IMR-90 (cell line): ENCODE results near the gene POLR2E. TPM values are rescaled to one million over a fixed set of nuclear protein-coding genes. Genes with fewer than 3 reads are reported as not detected.

Experiments
- ATAC-seq: fragments of 200-7000 bp; cut with Tn5 transposase; 2 replicates; pipeline ENCODE4 v1.9.1; 2020; ENCODE audit warnings: low read depth, mild to moderate bottlenecking, moderate library complexity
- BruUV-seq: library from RNA; stranded (reverse); fragments of 400-500 nt; replicated peaks from 2 replicates; lab custom pipeline; 2021; lab: Mats Ljungman, UMichigan
- CTCF ChIA-PET: fragments of 300-600 bp; formaldehyde crosslinking; extraction: SDS; loops from one replicate; lab custom pipeline; 2021; ENCODE audit warnings: antibody characterized with exemption; lab: Yijun Ruan, JAX
- POLR2A ChIA-PET: fragments of 300-600 bp; sonication (Branson Sonifier 250); formaldehyde crosslinking; loops from one replicate; lab custom pipeline; 2022; ENCODE audit warnings: antibody characterized with exemption; ENCODE audit not compliant: unreplicated experiment; lab: Charles Lee
- DNase-seq: peaks from one replicate; pipeline ENCODE4 v3.0.0; 2013
- H2AFZ ChIP-seq: replicated peaks from 2 replicates; pipeline ENCODE3; 2013; ENCODE audit warnings: low read length, mild to moderate bottlenecking; ENCODE audit not compliant: poor library complexity
- H2AK5ac ChIP-seq: 2 replicates; pipeline ENCODE4 v1.6.1; 2013; ENCODE audit warnings: low read depth, low read length, inconsistent platforms
- H2AK9ac ChIP-seq: replicated peaks from 2 replicates; pipeline ENCODE3; 2013; ENCODE audit warnings: mild to moderate bottlenecking, low read depth, low read length, moderate library complexity; ENCODE audit not compliant: poor library complexity
- H2BK120ac ChIP-seq: 2 replicates; pipeline ENCODE4 v1.6.1; 2013; ENCODE audit warnings: low read depth, low read length, inconsistent platforms
- H2BK15ac ChIP-seq: 3 replicates; pipeline ENCODE4 v1.6.1; 2013; ENCODE audit warnings: low read depth, low read length, inconsistent platforms
- H2BK20ac ChIP-seq: 2 replicates; pipeline ENCODE4 v1.6.1; 2013; ENCODE audit warnings: low read depth, mild to moderate bottlenecking, inconsistent platforms, low read length, moderate library complexity
- H2BK5ac ChIP-seq: 2 replicates; pipeline ENCODE4 v1.6.1; 2013; ENCODE audit warnings: mild to moderate bottlenecking, low read depth, low read length, inconsistent platforms; ENCODE audit not compliant: poor library complexity, severe bottlenecking
- H3K14ac ChIP-seq: replicated peaks from 2 replicates; pipeline ENCODE4 v1.6.1; 2013; ENCODE audit warnings: low read depth, low read length, inconsistent platforms
- H3K18ac ChIP-seq: 2 replicates; pipeline ENCODE4 v1.6.1; 2013; ENCODE audit warnings: low read depth, low read length, control low read depth
- H3K23ac ChIP-seq: 2 replicates; pipeline ENCODE4 v1.6.1; 2013; ENCODE audit warnings: low read depth, low read length, inconsistent platforms
- H3K27ac ChIP-seq: 2 replicates; pipeline ENCODE4 v1.5.1; 2013; ENCODE audit warnings: mild to moderate bottlenecking, control low read depth, low read length; ENCODE audit not compliant: insufficient read depth
- H3K27me3 ChIP-seq: 2 replicates; pipeline ENCODE4 v1.6.1; 2013; ENCODE audit warnings: low read length; ENCODE audit not compliant: control insufficient read depth, insufficient read depth
- H3K36me3 ChIP-seq: 2 replicates; pipeline ENCODE4 v1.6.1; 2013; ENCODE audit warnings: low read length, mixed read lengths; ENCODE audit not compliant: control insufficient read depth, insufficient read depth
- H3K4ac ChIP-seq: 2 replicates; pipeline ENCODE4 v1.6.1; 2013; ENCODE audit warnings: low read depth, low read length, inconsistent platforms
- H3K4me1 ChIP-seq: 2 replicates; pipeline ENCODE4 v1.6.1; 2013; ENCODE audit warnings: low read length, mixed read lengths; ENCODE audit not compliant: control insufficient read depth, insufficient read depth
- H3K4me2 ChIP-seq: 2 replicates; pipeline ENCODE4 v1.6.1; 2013; ENCODE audit warnings: low read depth, mild to moderate bottlenecking, control low read depth, low read length, moderate library complexity
- H3K4me3 ChIP-seq: 2 replicates; pipeline ENCODE4 v1.5.1; 2013; ENCODE audit warnings: low read depth, mild to moderate bottlenecking, control low read depth, low read length, moderate library complexity; ENCODE audit not compliant: insufficient read depth
- H3K56ac ChIP-seq: 2 replicates; pipeline ENCODE4 v1.6.1; 2013; ENCODE audit warnings: low read length, inconsistent platforms; ENCODE audit not compliant: insufficient read depth; ENCODE audit errors: extremely low read depth
- H3K79me1 ChIP-seq, 2 experiments: 2 replicates each; pipeline ENCODE4 v1.6.1; 2013; ENCODE audit warnings: low read length in 2 of 2, inconsistent platforms in 1 of 2, low read depth in 1 of 2
- H3K9ac ChIP-seq: 2 replicates; pipeline ENCODE4 v1.6.1; 2013; ENCODE audit warnings: low read depth, low read length, control low read depth
- H3K9me1 ChIP-seq: 2 replicates; pipeline ENCODE4 v1.6.1; 2013; ENCODE audit warnings: low read length, inconsistent platforms; ENCODE audit not compliant: insufficient read depth
- H3K9me3 ChIP-seq: 2 replicates; pipeline ENCODE4 v1.6.1; 2013; ENCODE audit warnings: low read length; ENCODE audit not compliant: control insufficient read depth, insufficient read depth
- H4K20me1 ChIP-seq: 2 replicates; pipeline ENCODE4 v1.6.1; 2013; ENCODE audit warnings: low read length, inconsistent platforms; ENCODE audit not compliant: insufficient read depth
- H4K5ac ChIP-seq: 2 replicates; pipeline ENCODE4 v1.6.1; 2013; ENCODE audit warnings: mild to moderate bottlenecking, low read depth, low read length, control low read depth
- H4K8ac ChIP-seq, 2 experiments: 2 replicates each; pipeline ENCODE4 v1.6.1; 2013; ENCODE audit warnings: low read depth in 2 of 2, low read length in 2 of 2, control low read depth in 1 of 2, inconsistent platforms in 1 of 2
- H4K91ac ChIP-seq: 2 replicates; pipeline ENCODE4 v1.6.1; 2013; ENCODE audit warnings: low read depth, low read length, inconsistent platforms; ENCODE audit not compliant: insufficient read depth
- BHLHE40 ChIP-seq: fragments of 150-350 bp; IDR thresholded peaks from 2 replicates; pipeline ENCODE4 v1.6.1; 2016; ENCODE audit warnings: mild to moderate bottlenecking, low read depth, low read length
- CTCF ChIP-seq: conservative IDR thresholded peaks from 2 replicates; pipeline ENCODE4 v1.5.1; 2012; ENCODE audit warnings: mild to moderate bottlenecking, low read depth, low read length, improper control_type of control experiment
- MAZ ChIP-seq: IDR thresholded peaks from 2 replicates; pipeline ENCODE4 v1.6.1; 2012; ENCODE audit warnings: low read depth, mild to moderate bottlenecking, low read length, improper control_type of control experiment, moderate library complexity, borderline replicate concordance
- RAD21 ChIP-seq: IDR thresholded peaks from 2 replicates; pipeline ENCODE4 v1.6.1; 2012; ENCODE audit warnings: low read length, improper control_type of control experiment
- WGBS, 2 experiments: methylation state at CpG; one replicate each; pipeline versions ENCODE4 v1.1.5 to v1.1.7; 2013; ENCODE audit warnings: missing lambda C conversion rate in 2 of 2; ENCODE audit not compliant: insufficient read length in 1 of 2; ENCODE audit errors: extremely low coverage in 2 of 2; 5-methylcytosine and 5-hydroxymethylcytosine counted together
- dilution Hi-C: fragments of 300-500 bp; cut with HindIII; formaldehyde crosslinking; loops from one replicate; pipeline ENCODE4 v1.14.3; 2018; ENCODE audit warnings: low sequenced_read_pairs; ENCODE audit not compliant: unreplicated experiment
- in situ Hi-C: fragments of 300-500 bp; cut with MboI; formaldehyde crosslinking; loops from 3 replicates; pipeline ENCODE4 v1.14.3; 2019; ENCODE audit warnings: low sequenced_read_pairs, inconsistent platforms, mixed read lengths
- intact Hi-C: fragments of 100-400 bp; cut with micrococcal nuclease; formaldehyde crosslinking; loops from 2 replicates; pipeline ENCODE4 v1.10.0; 2022
- polyA plus RNA-seq, 3 experiments: library from polyadenylated mRNA; depleted of rRNA; stranded (reverse); fragments of >200 nt; gene quantifications; 2 replicates each; pipeline ENCODE4 v1.2.3, GENCODE V29; 2012; ENCODE audit warnings: low replicate concordance in 1 of 3
- total RNA-seq: library from RNA; depleted of rRNA; stranded (reverse); fragments of >200 nt; gene quantifications from 2 replicates; pipeline ENCODE4 v1.2.3, GENCODE V29; 2012

The POLR2E gene
- total and polyA plus RNA-seq, 2 of the 4 experiments (the other 2 are of a cell fraction): 294 to 391 TPM

DNA sequence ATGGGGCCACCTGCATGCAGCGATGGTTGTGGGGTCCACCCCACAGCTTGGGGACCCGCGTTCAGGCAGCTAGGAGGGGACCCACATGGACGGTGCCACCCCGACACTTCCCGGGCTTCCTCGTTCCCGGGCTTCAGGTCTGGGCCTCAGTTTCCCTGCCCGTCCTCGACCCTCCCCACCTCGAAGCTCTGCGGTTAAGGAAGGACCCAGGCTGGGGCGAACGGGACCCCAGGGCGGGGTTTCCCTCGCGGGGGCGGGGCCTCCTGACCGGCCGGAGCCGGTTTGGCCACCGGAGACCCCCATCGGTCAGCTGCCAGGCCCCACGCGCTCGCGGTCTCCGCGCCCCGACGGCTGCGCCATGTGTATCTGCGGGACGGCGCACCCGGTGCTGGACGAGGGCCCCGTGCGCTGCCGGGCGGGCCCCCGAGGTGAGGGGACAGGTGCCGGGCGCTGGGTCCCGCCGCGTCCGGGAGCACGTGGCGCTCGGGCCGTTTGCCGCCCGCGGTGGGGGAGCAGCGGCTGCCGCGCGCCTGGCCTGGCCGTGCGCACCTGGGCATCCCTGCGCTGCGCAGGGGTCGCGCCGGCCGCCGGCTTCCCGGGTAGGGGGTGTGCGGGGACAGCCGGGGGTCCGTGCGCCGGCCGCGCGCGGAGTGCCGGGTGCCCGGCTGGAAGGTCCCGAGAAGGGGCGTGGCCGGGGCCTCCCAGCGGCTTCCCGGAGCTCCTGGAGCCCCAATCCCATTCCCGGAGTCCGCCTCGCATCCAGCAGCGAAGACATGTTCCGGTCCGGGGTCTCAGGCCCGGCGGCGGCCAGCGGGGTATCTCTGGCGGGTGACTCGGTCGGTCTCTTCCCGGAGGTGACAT lies 24.0 kb downstream of the POLR2E start (continued):
- TF ChIP-seq RAD21: no peak
- TF ChIP-seq BHLHE40: no peak

DNA sequence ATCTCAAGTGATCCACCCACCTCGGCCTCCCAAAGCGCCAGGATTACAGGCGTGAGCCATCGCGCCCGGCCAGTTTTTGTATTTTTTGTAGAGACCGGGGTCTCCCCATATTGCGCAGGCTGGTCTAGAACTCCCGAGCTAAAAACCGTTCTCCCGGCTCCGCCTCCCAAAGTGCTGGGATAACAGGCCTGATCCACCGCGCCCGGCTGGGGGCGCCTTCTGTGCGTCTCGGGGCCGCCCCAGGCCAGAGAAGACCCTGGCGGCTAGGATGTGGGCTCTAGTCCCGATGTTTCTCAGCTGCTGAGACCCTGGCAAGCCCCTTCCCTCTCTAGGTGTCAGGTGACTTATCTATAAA lies 24.6 kb downstream of the POLR2E start:
- no peak overlapping the region for H4K8ac ChIP-seq
- H2BK20ac ChIP-seq: no peak overlapping the region
- H4K91ac ChIP-seq: no peak overlapping the region
- H3K4me3 ChIP-seq: no peak overlapping the region
- H4K5ac ChIP-seq: no peak overlapping the region
- peaks cover 3% of the 10 kb centered on the region; the same call in 1 of the 2 replicates for H3K4me1 ChIP-seq
- no peak overlapping the region for H3K4me2 ChIP-seq
- dilution Hi-C loops: no loop called here
- TF ChIP-seq CTCF (peak; percentile 23; the same call in 1 of the 2 replicates), MAZ (no peak)
- peaks cover under 1% of the 10 kb centered on the region; the same call in 1 of the 2 replicates for H4K20me1 ChIP-seq
- intact Hi-C loops: no loop called here
- H3K9ac ChIP-seq: no peak overlapping the region
- H2BK120ac ChIP-seq: no peak overlapping the region
- H3K27me3 ChIP-seq: peaks cover 45% of the 10 kb centered on the region
- H2AK5ac ChIP-seq: no peak overlapping the region
- ChIA-PET CTCF (interaction anchor here (0.6 kb wide), 1 partner anchor 123 kb away, joined by 4 read pairs; no protein-coding TSS in a partner anchor), POLR2A (no interaction called here)
- BruUV-seq: no TSS peak
- in situ Hi-C loops: no loop called here
- 19% methylated on average over 9 of the region's 21 CpGs; no CpG with 5 or more reads in 1 of the 2 experiments for WGBS, 2 experiments
- no peak overlapping the region for H2BK5ac ChIP-seq
- H2AK9ac ChIP-seq: peak overlapping the region; percentile 76
- ATAC-seq: no peak
- no peaks in the 10 kb centered on the region for H3K79me1 ChIP-seq
- H3K18ac ChIP-seq: no peak overlapping the region
- H3K23ac ChIP-seq: no peak overlapping the region
- no peaks in the 10 kb centered on the region for H3K36me3 ChIP-seq
- H3K14ac ChIP-seq: no peak overlapping the region
- no peak overlapping the region for H3K27ac ChIP-seq
- H3K56ac ChIP-seq: no peak overlapping the region
- no peaks in the 10 kb centered on the region for H3K9me3 ChIP-seq
- H2BK15ac ChIP-seq: no peak overlapping the region
- no peak overlapping the region for H3K4ac ChIP-seq
- no peak for DNase-seq
- no peaks in the 10 kb centered on the region for H3K9me1 ChIP-seq
- H2AFZ ChIP-seq: peak overlapping the region; percentile 70
